Measurements from ENCODE around the gene SNAI3. TPM values are rescaled to one million over a fixed set of nuclear protein-coding genes. Genes with fewer than 3 reads are reported as not detected.

The SNAI3 gene
- polyA plus RNA-seq, 4 donors: 0.39 to 0.86 (median 0.60) TPM

DNA sequence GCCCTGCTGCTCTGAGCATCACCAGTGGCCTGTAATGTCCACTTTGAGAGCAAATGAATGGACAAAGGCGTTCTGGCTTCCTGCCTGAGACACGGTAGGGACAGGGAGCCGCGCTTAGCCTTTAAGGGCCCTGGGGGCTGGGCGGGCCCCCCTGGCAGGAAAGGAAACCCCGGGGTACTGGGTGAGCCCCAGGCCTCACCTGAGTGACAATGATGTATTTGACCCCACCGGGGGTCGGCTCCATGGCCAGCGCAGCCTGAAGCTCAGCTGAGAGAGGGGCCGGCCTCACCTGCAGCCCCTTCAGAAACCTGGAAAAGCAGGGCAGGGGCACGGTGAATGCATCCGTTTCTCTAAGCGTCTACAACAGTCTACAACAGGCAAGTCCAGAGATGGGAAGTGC is 33.2 kb downstream of the SNAI3 start:
- DNase-seq (ENCODE audit: low read depth in 4 of 4, low spot score in 3 of 4): no peak

DNA sequence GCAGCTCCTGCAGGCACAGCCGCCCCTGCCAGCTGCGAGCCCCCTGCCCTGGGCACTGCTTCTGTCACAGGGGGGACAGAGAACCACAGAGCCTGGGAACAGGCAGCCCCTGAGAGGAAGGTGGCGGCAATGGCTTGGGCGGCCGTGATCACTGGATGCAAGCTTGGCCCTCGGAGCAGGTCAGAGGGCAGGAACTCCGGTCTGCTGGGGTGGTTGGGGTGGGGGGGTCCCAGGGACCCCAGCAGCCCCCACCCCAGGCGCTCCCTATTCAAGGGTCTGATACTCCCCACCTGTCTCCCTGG is 33.6 kb downstream of the SNAI3 start:
- DNase-seq (ENCODE audit: low read depth in 4 of 4, low spot score in 3 of 4): no peak

DNA sequence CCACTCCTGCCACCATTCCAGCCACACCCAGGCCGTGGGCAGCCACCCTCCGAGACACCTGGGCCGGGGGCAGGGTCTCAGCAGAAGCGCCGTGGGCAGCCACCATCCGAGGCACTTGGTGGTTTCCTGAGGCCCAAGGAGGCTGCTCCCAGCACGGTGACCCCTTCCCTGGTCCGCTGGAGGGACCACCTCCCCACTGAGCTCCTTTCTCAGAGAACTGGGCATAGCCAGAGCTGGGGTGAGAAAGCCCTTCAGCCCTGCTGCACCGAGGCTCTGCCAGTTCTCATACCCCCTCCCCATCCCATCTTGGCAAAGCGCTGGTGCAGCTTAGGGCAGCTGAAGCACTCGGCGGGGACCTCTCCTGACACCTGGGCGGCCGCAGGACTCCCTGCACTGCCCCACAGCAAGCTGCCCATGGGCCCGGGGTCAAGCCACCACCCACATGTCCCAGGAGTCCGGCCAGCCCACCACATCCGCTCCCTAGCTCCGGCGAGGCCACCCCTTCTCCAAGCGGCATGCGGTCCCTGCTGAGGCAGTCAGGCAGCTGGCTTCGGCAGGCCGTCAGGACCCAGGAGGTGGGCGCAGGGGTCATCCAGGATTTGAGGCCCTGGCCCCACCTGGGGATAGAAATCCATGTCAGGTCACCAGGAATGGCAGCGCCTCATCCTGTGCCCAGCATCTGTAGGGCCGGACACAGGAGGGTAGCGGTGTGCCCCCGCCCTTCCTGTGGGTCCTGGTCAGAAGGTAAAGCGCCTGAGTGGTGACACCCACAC is 34.1 kb downstream of the SNAI3 start:
- no peak for DNase-seq (ENCODE audit: low read depth in 4 of 4, low spot score in 3 of 4)

DNA sequence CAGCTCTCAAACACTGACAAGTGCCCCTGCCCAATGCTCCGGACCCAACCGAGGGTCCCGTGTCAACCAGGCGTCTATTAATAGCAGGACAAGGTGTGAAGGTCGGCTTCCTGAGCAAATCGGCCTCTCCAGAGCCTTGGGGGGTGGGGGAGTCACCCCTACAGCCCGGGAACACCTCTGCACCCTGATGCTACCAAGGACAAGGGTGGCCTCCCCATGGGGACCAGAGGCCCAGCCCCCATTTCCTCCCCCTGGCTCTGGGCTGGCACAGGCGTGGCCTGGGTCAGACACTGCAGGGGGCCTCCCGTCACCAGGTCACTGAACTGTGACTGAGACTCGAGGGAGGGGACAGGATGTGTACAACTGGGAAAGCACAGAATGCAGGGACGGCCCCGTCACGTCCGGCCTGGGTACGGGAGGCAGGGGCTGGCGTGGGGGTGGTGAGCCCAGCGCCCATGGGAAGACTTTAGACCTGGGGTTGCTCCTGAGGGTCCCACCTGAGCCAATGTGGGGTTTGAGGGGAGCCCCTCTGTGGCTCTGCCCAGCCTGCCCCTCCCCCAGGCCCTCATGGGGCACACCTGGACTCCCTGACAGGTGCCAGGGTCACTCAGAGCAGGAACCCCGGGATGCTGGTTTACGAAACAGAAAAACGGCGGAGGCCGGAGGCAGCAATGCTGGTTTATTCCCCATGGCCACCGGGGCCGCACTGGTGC is 34.9 kb downstream of the SNAI3 start:
- DNase-seq (ENCODE audit: low read depth in 4 of 4, low spot score in 3 of 4): peak in 3 of 4 donors; percentile 72 to 74 (median 74)

DNA sequence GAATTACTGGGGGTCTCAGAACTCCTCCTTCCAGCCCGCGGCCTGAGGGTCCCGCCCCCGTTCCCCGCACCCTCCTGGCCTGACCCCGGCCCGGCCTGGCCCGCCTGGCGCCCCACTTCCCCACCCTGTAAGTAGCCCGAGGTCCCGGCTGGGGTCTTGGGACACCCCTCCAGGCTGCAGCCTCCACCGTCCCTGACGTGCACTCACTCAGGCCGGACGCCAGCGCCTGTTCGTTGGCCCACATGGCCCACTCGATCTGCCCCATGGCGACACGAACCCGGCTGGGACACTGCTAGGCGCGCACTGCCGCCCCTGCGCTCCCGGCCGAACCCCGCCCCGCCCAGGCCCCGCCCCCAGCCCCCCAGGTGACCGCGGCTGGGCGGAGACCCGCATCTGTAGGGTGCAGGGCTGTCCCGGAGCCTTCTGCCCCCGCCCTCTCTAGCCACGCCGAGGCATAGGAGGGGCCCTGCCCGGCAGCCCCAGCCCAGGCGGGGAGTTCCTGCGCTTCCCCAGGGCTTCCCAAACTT is 35.5 kb downstream of the SNAI3 start, which contains the start of gene CYBA:
Gene CYBA, minus strand, starts transcription at position 305 of the 527 bp plus-strand sequence. Its CDS starts 40 bp downstream, at position 265.
- DNase-seq (ENCODE audit: low read depth in 4 of 4, low spot score in 3 of 4): no peak

DNA sequence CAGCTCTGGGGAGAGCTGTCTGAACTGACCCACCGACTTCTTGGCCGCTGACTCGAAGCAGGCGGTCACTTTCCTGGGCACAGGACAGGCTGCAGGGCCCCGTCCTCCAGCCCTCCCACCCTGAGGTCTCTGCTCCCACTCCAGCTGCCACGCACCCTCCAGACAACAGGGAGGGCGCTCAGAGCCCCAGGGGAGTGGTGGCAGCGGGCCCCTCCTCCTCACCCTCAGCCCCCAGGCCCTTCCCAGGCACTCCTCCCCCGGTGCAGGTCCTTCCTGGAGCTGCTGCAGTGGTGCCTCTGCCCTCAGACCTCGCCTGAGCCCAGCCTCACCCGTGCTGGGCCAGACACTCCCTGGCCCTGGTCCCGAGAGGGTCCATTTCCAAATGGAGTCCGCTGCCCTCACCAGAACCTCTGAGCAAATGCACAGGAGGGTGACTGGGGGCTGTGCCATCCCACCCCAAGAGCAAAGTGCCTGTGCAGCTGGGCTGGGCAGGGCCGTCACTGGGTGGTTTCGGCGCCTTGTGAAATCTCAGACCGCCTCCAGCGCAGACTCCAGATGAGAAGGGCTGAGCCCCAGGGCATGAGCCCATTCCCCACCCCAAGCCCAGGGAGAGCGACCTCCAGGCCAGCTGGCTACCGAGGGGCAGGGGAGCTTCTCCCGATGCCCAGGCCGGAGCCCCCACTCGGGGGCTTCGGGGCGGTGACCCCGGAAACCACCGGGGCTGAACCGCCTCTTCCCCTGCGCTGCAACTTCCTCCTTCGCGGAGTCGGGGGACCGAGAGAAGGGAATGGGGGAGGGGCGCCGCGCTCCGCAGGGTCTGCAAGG is 36.2 kb downstream of the SNAI3 start:
- DNase-seq (ENCODE audit: low read depth in 4 of 4, low spot score in 3 of 4): no peak

DNA sequence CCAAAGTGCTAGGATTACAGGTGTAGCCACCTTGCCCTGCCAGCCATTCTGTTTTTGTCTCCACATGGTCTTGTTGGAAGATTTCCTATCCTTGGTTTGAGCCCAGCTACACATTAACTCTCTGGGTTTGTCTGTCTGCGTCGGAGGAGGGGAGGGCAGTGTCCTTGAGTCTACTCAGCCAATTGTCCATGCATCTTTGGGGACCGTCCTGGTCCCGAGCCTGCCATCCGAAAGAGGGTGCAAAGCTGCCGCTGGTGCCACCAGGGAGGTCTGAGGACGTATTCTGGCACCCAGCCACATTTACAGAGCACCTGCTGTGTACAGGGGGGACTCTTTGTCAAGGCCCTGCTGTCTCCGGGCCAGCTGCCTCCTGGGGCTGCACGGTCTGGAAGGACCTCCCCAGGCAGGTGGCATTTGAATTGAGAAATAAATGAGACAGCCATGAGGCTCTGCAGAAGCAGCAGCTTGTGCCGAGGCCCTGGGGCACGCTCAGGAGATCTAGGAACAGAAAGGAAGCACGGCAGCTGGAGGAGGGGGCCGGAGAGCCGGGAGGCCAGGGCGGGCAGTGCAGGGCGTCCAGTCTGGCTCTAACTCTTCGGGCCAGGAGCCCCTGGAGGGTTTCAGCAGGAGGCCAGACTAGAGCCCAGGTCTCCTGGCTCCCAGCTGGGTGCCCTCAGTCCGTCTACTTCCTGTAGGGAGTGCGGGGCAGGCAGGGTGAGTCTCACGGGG is 36.9 kb downstream of the SNAI3 start:
- no peak for DNase-seq (ENCODE audit: low read depth in 4 of 4, low spot score in 3 of 4)

DNA sequence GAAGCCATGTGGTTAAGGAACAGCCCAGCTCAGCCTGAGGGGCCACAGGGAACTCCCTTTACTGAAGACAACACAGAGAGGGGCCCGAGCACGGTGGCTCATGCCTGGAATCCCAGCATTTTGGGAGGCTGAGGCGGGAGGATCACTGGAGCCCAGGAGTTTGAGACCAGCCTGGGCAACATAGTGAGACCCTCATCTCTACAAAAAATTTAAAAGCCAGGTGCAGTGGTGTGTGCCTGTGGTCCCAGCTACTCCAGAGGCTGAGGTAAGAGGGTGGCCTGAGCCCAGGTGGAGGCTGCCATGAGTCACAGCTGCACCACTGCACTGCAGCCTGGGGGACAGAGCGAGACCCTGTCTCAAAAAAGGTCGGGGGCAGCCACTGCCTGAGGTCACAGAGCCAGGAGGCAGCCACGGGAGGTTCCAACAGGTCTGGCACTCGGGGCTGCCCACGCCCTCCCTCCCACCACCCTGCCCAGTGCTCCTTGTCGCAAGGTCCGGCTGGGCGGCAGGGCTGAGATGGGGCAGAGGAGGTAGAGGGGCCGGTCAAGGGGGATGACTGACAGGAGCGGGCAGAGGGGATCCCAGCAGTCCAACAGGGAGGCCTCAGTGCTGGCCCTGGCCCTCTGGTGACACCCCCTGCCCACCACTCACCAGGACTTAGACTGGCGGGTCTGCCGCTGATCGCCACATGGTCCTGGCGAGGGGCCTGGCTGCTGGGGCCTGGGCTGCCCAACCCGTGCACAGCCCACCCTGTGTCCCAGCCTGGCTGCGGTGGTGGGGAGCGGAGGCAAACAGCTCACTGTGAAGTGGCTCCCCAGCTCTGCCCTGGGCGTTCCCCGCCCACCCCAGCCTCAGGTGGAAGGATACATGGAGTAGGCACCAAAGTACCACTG is 38.9 kb downstream of the SNAI3 start:
- DNase-seq (ENCODE audit: low read depth in 4 of 4, low spot score in 3 of 4): no peak

DNA sequence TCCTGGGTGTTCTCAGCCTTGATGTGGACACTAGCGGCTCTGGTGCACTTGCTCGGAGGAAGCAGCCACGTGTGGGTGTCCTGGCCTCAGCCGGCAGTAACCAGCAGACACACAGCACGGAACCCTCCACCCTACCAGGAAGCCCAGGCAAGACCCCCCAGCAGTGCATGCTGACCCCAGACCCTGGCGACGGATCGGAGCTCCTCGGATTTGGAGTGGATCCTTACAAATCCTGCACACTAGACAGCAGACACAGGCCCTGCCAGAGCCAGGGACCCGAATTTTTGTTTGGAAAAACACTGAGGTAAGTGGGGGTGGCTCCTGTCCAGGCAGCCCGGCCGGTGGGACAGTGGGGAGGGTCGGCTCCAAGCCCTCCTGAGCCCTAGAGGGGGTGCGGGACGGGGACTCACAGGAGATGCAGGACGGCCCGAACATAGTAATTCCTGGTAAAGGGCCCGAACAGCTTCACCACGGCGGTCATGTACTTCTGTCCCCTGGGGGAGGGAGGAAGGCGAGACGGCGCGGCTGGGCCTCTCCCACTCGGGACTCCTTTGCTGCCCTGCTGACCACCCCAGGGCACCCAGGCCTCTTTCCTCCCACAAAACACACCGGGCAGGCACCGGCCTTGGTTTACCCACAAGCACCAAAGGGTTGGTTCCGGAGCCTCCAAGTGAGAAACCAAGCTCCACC is 39.8 kb downstream of the SNAI3 start:
- no peak for DNase-seq (ENCODE audit: low read depth in 4 of 4, low spot score in 3 of 4)

DNA sequence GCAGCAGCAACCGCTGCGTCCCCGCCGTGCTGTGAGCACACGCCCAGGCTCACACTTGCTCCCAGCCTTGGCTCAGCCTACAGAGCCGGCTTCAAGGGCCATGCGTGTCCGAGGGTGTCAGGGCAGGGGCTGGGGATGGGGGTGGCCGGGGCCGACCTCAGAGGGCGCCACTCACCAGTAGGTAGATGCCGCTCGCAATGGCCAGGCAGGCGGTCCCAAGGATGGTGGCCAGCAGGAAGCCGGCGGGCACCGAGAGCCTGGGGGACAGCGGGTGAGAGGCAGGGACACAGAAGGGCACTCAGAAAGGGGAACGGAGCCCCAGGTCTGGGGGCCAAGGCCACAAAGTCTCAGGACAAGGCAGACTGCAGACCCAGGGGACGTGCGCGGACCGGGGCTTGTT is 40.4 kb downstream of the SNAI3 start:
- DNase-seq (ENCODE audit: low read depth in 4 of 4, low spot score in 3 of 4): no peak

DNA sequence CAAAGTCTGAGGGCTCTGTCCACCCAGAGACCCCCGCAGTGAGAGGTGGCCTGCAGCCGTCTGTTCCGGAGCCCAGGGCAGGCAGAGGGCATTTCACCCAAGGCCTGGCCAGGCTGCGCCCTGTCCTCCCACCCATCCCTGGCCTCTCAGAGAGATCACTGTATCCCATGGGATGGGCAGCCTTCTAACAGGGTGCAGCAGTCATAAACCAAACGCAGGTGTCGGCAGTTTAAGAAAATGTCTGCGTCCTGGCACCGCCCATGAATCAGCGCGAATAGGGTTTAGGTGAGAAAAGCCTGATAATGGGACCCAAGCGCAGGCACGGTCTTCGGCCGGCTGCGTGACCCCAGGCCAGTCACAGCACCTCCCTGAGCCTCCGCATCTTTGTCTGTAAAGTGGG is 40.9 kb downstream of the SNAI3 start:
- DNase-seq (ENCODE audit: low read depth in 4 of 4, low spot score in 3 of 4): no peak

DNA sequence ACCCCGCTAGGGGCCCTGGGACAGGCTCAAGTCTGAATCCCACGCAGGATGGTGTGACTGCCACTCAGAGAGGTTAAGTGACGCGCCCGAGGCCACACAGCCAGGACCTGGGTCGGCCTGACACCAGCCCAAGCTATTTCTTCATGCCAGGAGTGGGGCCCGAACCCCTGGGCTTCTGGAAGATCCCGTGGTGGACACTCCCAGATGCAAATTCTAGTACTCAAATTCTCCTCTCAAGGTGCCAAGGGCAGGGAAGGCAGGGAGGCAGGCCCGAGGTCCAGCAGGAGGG is 42.7 kb downstream of the SNAI3 start:
- DNase-seq (ENCODE audit: low read depth in 4 of 4, low spot score in 3 of 4): no peak

DNA sequence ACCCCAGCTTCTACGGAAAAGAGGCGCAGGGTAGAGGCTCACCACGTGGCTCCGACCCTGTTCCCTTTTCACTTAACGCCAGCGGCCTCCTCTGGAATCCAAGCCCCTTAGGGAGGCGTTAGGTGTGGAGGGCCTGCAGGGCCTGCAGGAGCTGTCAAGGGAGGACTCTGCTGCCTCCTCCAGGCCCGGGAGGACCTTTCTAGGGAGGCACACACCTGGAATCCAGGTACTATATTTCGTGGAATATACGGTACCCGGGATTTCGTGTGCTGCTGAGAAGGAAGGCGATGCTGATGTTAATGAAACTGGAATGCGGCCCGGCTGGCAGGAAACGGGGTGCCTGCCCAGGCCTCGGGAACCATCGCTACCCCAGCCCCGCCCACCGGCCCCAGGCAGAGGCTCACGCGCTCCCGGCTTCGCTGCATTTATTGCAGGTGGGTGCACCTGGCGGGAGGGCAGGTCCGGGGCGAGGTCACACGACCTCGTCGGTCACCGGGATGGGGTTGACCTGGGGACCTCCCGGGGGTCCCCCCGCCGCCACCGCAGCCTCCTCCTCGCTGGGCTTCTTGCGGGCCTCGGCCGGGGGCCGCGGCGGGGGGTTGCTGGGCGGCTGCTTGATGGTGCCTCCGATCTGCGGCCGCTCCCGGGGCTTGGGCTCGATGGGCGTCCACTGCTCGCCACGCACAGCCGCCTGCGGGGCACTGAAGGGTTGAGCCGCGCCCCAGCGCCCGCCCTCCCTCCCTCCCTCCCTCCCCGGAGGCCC is 43.2 kb downstream of the SNAI3 start:
- DNase-seq (ENCODE audit: low read depth in 4 of 4, low spot score in 3 of 4): no peak

DNA sequence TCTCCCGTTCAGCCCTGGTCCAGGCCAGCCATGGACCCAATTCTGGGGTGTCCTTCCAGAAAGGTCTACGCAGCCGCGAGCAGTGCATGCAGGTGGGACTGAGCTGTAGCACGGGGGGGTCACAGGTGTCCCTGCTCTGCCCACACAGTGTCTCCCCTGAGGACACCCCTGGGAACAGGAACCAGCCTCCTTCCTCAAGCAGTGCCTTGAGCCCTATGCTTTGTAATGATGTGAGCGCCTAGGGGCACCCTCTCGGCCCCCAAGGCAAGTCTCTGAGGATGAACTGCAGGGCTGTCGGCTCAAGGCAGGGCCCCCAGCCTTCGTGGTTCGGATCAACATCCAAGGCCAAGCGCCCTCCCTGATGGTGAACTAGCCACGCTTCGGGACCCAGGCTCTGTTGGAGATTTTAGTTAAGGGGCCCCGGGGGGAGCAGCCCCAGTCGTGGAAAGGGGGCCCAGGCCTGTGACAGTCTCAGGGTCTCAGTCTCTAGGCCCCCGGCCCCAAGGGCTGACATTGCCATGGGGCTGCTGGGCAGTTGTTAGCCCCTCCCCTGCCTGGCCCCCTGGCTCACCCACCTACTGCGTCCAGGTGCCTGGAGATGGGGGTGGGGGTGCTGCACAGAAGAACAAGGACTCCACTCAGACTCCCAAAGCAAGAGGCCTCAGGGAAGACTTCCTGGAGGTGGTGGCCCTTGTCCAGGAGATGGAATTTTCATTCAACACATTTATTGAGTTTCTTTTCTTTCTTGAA is 45.6 kb downstream of the SNAI3 start:
- DNase-seq (ENCODE audit: low read depth in 4 of 4, low spot score in 3 of 4): no peak

DNA sequence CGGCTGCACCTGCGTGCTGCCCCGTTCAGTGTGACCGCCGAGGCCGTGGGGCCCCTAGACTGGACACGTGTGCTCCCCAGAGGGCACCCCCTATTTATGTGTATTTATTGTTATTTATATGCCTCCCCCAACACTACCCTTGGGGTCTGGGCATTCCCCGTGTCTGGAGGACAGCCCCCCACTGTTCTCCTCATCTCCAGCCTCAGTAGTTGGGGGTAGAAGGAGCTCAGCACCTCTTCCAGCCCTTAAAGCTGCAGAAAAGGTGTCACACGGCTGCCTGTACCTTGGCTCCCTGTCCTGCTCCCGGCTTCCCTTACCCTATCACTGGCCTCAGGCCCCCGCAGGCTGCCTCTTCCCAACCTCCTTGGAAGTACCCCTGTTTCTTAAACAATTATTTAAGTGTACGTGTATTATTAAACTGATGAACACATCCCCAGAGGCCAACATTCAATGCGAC is 46.2 kb downstream of the SNAI3 start:
- no peak for DNase-seq (ENCODE audit: low read depth in 4 of 4, low spot score in 3 of 4)

DNA sequence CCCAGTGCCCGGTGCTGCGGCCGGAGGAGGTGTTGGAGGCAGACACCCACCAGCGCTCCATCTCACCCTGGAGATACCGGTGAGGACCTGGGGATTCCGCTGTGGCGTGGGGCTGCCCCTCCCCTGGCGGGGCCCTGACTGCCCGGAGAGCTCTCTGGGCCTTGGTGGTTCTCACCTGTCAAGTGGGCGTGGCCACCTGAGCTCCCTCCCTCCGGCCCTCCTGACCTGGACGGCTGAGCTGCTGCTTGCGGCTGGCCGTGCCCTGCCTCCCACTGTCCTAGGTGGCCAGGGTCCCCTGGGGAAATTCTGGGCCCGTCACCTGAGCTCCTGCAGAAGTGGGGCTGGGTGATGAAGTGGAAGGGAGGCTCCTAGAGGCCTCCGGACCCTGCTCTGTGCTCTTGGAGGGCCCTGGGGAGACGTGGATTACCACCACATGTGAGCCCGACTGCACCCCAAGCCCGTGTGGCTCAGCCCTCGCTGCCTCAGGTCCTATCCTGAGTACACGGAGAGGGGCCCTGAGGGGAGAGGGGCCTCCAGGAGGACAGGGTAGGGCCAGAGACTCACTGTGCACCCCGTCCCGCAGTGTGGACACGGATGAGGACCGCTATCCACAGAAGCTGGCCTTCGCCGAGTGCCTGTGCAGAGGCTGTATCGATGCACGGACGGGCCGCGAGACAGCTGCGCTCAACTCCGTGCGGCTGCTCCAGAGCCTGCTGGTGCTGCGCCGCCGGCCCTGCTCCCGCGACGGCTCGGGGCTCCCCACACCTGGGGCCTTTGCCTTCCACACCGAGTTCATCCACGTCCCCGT is 46.9 kb downstream of the SNAI3 start:
- no peak for DNase-seq (ENCODE audit: low read depth in 4 of 4, low spot score in 3 of 4)

Data from right renal pelvis (tissue), 4 donors.